Measurements from ENCODE around the gene ZNF708. TPM values are rescaled to one million over a fixed set of nuclear protein-coding genes. Genes with fewer than 3 reads are reported as not detected.
"Not testable (repeated sequence)": the region's sequence is repeated elsewhere in the genome, so short reads cannot be mapped to it uniquely, and the experiment has no call there.

The ZNF708 gene
- polyA plus RNA-seq, 1 experiment: 1.8 TPM

- no peak overlapping the region for H3K4me3 ChIP-seq (ENCODE audit: low read depth, low read length)
- DNase-seq (ENCODE audit: low read depth): no peak
- TF ChIP-seq CTCF (IDR thresholded peaks at IDR 0.05; ENCODE audit: insufficient read depth, low read depth, low read length): no peak
- POLR2A ChIA-PET: no interaction called here
- CTCF ChIA-PET: no interaction called here
- no peaks in the 10 kb centered on the region for H3K27me3 ChIP-seq (ENCODE audit: control insufficient read depth, insufficient read depth, low read length)
- H3K36me3 ChIP-seq (ENCODE audit: control insufficient read depth, insufficient read depth, low read length): no peaks in the 10 kb centered on the region
Observed at GRCh38 chr19:21269813-21270212, 59.4 kb downstream of the ZNF708 start.

- ChIA-PET CTCF (no interaction called here), POLR2A (no interaction called here)
- no peak for DNase-seq (ENCODE audit: low read depth)
- no peak for TF ChIP-seq CTCF (IDR thresholded peaks at IDR 0.05; ENCODE audit: insufficient read depth, low read depth, low read length)
- Histone ChIP-seq H3K36me3 (ENCODE audit: control insufficient read depth, insufficient read depth, low read length) (no peaks in the 10 kb centered on the region), H3K4me3 (ENCODE audit: low read depth, low read length) (no peak overlapping the region), H3K27me3 (ENCODE audit: control insufficient read depth, insufficient read depth, low read length) (no peaks in the 10 kb centered on the region)
Observed at GRCh38 chr19:21264891-21265290, 64.3 kb downstream of the ZNF708 start.

GRCh38 chr19:21264416-21264815, 64.8 kb downstream of the ZNF708 start:
- TF ChIP-seq CTCF (IDR thresholded peaks at IDR 0.05; ENCODE audit: insufficient read depth, low read depth, low read length): no peak
- Histone ChIP-seq H3K4me3 (ENCODE audit: low read depth, low read length) (no peak overlapping the region), H3K36me3 (ENCODE audit: control insufficient read depth, insufficient read depth, low read length) (no peaks in the 10 kb centered on the region), H3K27me3 (ENCODE audit: control insufficient read depth, insufficient read depth, low read length) (no peaks in the 10 kb centered on the region)
- ChIA-PET CTCF (no interaction called here), POLR2A (no interaction called here)
- no peak for DNase-seq (ENCODE audit: low read depth)

- H3K36me3 ChIP-seq (ENCODE audit: control insufficient read depth, insufficient read depth, low read length); CTCF ChIA-PET; POLR2A ChIA-PET; H3K27me3 ChIP-seq (ENCODE audit: control insufficient read depth, insufficient read depth, low read length); DNase-seq (ENCODE audit: low read depth); H3K4me3 ChIP-seq (ENCODE audit: low read depth, low read length): not testable (repeated sequence)
Observed at GRCh38 chr19:21260848-21261381, 68.3 kb downstream of the ZNF708 start.

GRCh38 chr19:21260164-21260847, 68.9 kb downstream of the ZNF708 start:
- POLR2A ChIA-PET: no interaction called here
- Histone ChIP-seq H3K27me3 (ENCODE audit: control insufficient read depth, insufficient read depth, low read length) (no peaks in the 10 kb centered on the region), H3K36me3 (ENCODE audit: control insufficient read depth, insufficient read depth, low read length) (no peaks in the 10 kb centered on the region), H3K4me3 (ENCODE audit: low read depth, low read length) (no peak overlapping the region)
- DNase-seq (ENCODE audit: low read depth): no peak
- CTCF ChIA-PET: no interaction called here
- no peak for TF ChIP-seq CTCF (IDR thresholded peaks at IDR 0.05; ENCODE audit: insufficient read depth, low read depth, low read length)

- DNase-seq (ENCODE audit: low read depth); POLR2A ChIA-PET; H3K36me3 ChIP-seq (ENCODE audit: control insufficient read depth, insufficient read depth, low read length); H3K4me3 ChIP-seq (ENCODE audit: low read depth, low read length); CTCF ChIA-PET; H3K27me3 ChIP-seq (ENCODE audit: control insufficient read depth, insufficient read depth, low read length): not testable (repeated sequence)
Observed at GRCh38 chr19:21259421-21260124, 69.6 kb downstream of the ZNF708 start.

All from BJ (cell line).